A549 (cell line): ENCODE measurements around the gene DRAXIN. TPM values are rescaled to one million over a fixed set of nuclear protein-coding genes. Genes with fewer than 3 reads are reported as not detected.

Source experiments
- ATAC-seq, 2 experiments: fragments of 200-7000 bp in 1 of 2; fragments of >200 bp in 1 of 2; cut with Nextera tagmentation in 1 of 2; cut with Tn5 transposase in 1 of 2; 3 replicates each; pipeline versions ENCODE4 v1.8.0 to v1.9.1; 2018 to 2020; ENCODE audit warnings: mild to moderate bottlenecking in 1 of 2, moderate library complexity in 1 of 2
- CTCF ChIA-PET: fragments of 300-600 bp; sonication (Branson Sonifier 250); formaldehyde crosslinking; extraction: SDS; loops from one replicate; lab custom pipeline; 2021; ENCODE audit warnings: antibody characterized with exemption, inconsistent platforms; lab: Yijun Ruan, JAX
- POLR2A ChIA-PET: fragments of 350-600 bp; formaldehyde crosslinking; extraction: SDS; loops from one replicate; lab custom pipeline; 2021; ENCODE audit warnings: antibody characterized with exemption, inconsistent platforms; lab: Yijun Ruan, JAX
- DNase-seq, 2 experiments: peaks; one replicate each; pipeline versions ENCODE4 v3.0.0 to v3.0.0-alpha.2; 2011 to 2016; ENCODE audit warnings: low read depth in 1 of 2, low spot score in 1 of 2
- FAIRE-seq: peaks from 2 replicates; lab custom pipeline; 2011; peaks lifted over from hg19 to GRCh38; lab: Jason Lieb, UNC
- H3K27ac ChIP-seq, 2 experiments: fragments of >200 bp; sonication (Bioruptor Twin); formaldehyde crosslinking; 3 replicates each; pipeline ENCODE4 v1.5.1; 2016 to 2017
- H3K4me1 ChIP-seq: fragments of >200 bp; sonication (Bioruptor Twin); formaldehyde crosslinking; 3 replicates; pipeline ENCODE4 v1.6.1; 2016
- H3K4me2 ChIP-seq: fragments of >200 bp; sonication (Bioruptor Twin); formaldehyde crosslinking; 3 replicates; pipeline ENCODE4 v1.6.1; 2016
- H3K4me3 ChIP-seq: fragments of >200 bp; sonication (Bioruptor Twin); formaldehyde crosslinking; 3 replicates; pipeline ENCODE4 v1.5.1; 2016
- H3K9me3 ChIP-seq: fragments of >200 bp; sonication (Bioruptor Twin); formaldehyde crosslinking; 3 replicates; pipeline ENCODE4 v1.6.1; 2016
- BHLHE40 ChIP-seq: IDR thresholded peaks from 2 replicates; pipeline ENCODE4 v1.6.1; 2012; ENCODE audit warnings: low read depth, low read length, inconsistent platforms
- CBX2 ChIP-seq: fragments of 200-600 bp; sonication (generic); IDR thresholded peaks from 2 replicates; pipeline ENCODE4 v1.6.1; 2016; ENCODE audit warnings: low read depth, mild to moderate bottlenecking, borderline replicate concordance
- CEBPB ChIP-seq, 2 experiments: fragments of >200 bp in 1 of 2; sonication (Bioruptor Twin) in 1 of 2; formaldehyde crosslinking in 1 of 2; IDR thresholded peaks; 2 replicates each; pipeline ENCODE4 v1.6.1; 2012 to 2016
- CHD4 ChIP-seq: fragments of 200-600 bp; sonication (generic); IDR thresholded peaks from 2 replicates; pipeline ENCODE4 v1.6.1; 2016; ENCODE audit warnings: antibody characterized with exemption, mild to moderate bottlenecking, borderline replicate concordance
- E2F6 ChIP-seq: IDR thresholded peaks from 2 replicates; pipeline ENCODE4 v1.6.1; 2012; ENCODE audit warnings: low read depth, borderline replicate concordance
- EHMT2 ChIP-seq: fragments of 200-600 bp; sonication (generic); IDR thresholded peaks from 2 replicates; pipeline ENCODE4 v1.6.1; 2016; ENCODE audit warnings: antibody characterized with exemption, low read depth, mild to moderate bottlenecking, moderate library complexity
- ELK1 ChIP-seq: fragments of 150-350 bp; IDR thresholded peaks from 2 replicates; pipeline ENCODE4 v1.6.1; 2014; ENCODE audit warnings: low read depth, mild to moderate bottlenecking, low read length
- ESRRA ChIP-seq: fragments of 150-350 bp; IDR thresholded peaks from 2 replicates; pipeline ENCODE4 v1.6.1; 2014; ENCODE audit warnings: mild to moderate bottlenecking, low read length, borderline replicate concordance
- HEYL ChIP-seq: fragments of 250-450 bp; sonication (Bioruptor Pico); IDR thresholded peaks from 2 replicates; pipeline ENCODE4 v1.8.0; 2021; ENCODE audit warnings: mild to moderate bottlenecking, moderate library complexity
- HOXA7 ChIP-seq: fragments of 250-450 bp; sonication (Bioruptor Pico); IDR thresholded peaks from 2 replicates; pipeline ENCODE4 v1.5.0; 2020; ENCODE audit warnings: mild to moderate bottlenecking, moderate library complexity
- HOXB5 ChIP-seq: fragments of 250-450 bp; sonication (Bioruptor Pico); IDR thresholded peaks from 2 replicates; pipeline ENCODE4 v1.5.0; 2020; ENCODE audit warnings: mild to moderate bottlenecking, moderate library complexity
- JUN ChIP-seq, 2 experiments: fragments of >200 bp; sonication (Bioruptor Twin); formaldehyde crosslinking; IDR thresholded peaks; 2 replicates in 1 of 2; 3 replicates in 1 of 2; pipeline ENCODE4 v1.6.1; 2016 to 2017
- JUNB ChIP-seq: fragments of >200 bp; sonication (Bioruptor Twin); formaldehyde crosslinking; IDR thresholded peaks from 2 replicates; pipeline ENCODE4 v1.6.1; 2016
- KDM1A ChIP-seq: fragments of 200-600 bp; sonication (generic); IDR thresholded peaks from 2 replicates; pipeline ENCODE4 v1.6.1; 2016; ENCODE audit warnings: low read depth, mild to moderate bottlenecking
- KDM5A ChIP-seq: fragments of 200-600 bp; sonication (generic); IDR thresholded peaks from 2 replicates; pipeline ENCODE4 v1.6.1; 2016; ENCODE audit warnings: antibody characterized with exemption, mild to moderate bottlenecking
- PHF8 ChIP-seq: fragments of 200-600 bp; sonication (generic); IDR thresholded peaks from 2 replicates; pipeline ENCODE4 v1.6.1; 2016; ENCODE audit warnings: low read depth, mild to moderate bottlenecking, antibody characterized with exemption, moderate library complexity, borderline replicate concordance
- POLR2A ChIP-seq: IDR thresholded peaks from 2 replicates; pipeline ENCODE4 v1.6.1; 2012; ENCODE audit warnings: mild to moderate bottlenecking, low read length
- RARB ChIP-seq: fragments of 250-450 bp; sonication (Bioruptor Pico); IDR thresholded peaks from 2 replicates; pipeline ENCODE4 v1.8.0; 2021; ENCODE audit warnings: mild to moderate bottlenecking, moderate library complexity
- RFX5 ChIP-seq: fragments of 450-650 bp; IDR thresholded peaks from 2 replicates; pipeline ENCODE4 v1.7.1; 2014; ENCODE audit warnings: antibody characterized with exemption, mild to moderate bottlenecking, moderate library complexity
- SMC3 ChIP-seq: fragments of >200 bp; sonication (Bioruptor Twin); formaldehyde crosslinking; IDR thresholded peaks from 3 replicates; pipeline ENCODE4 v1.6.1; 2018; ENCODE audit warnings: inconsistent platforms
- SREBF2 ChIP-seq: fragments of 450-650 bp; IDR thresholded peaks from 2 replicates; pipeline ENCODE4 v1.6.1; 2014; ENCODE audit warnings: mild to moderate bottlenecking, moderate library complexity
- TFCP2L1 ChIP-seq: fragments of 250-450 bp; sonication (Bioruptor Pico); IDR thresholded peaks from 2 replicates; pipeline ENCODE4 v1.5.0; 2021; ENCODE audit warnings: mild to moderate bottlenecking
- TP53 ChIP-seq: fragments of 250-450 bp; sonication (Bioruptor Pico); IDR thresholded peaks from 2 replicates; pipeline ENCODE4 v1.5.0; 2021; ENCODE audit warnings: mild to moderate bottlenecking, moderate library complexity
- USF2 ChIP-seq: fragments of 450-650 bp; IDR thresholded peaks from 2 replicates; pipeline ENCODE4 v1.6.1; 2014; ENCODE audit warnings: antibody characterized with exemption
- ZC3H11A ChIP-seq: fragments of 450-650 bp; IDR thresholded peaks from 2 replicates; pipeline ENCODE4 v1.6.1; 2014; ENCODE audit warnings: antibody characterized with exemption, mild to moderate bottlenecking
- ZNF302 ChIP-seq: fragments of 250-450 bp; sonication (Bioruptor Pico); IDR thresholded peaks from 2 replicates; pipeline ENCODE4 v1.9.0; 2021; ENCODE audit warnings: inconsistent platforms, mild to moderate bottlenecking, moderate library complexity
- WGBS: methylation state at CpG from one replicate; pipeline ENCODE4 v1.1.6; 2017; ENCODE audit errors: missing lambda C conversion rate; 5-methylcytosine and 5-hydroxymethylcytosine counted together
- polyA plus RNA-seq, 4 experiments: library from polyadenylated mRNA; depleted of rRNA in 3 of 4; stranded (reverse); fragments of >200 nt; fragmentation: RNase III in 1 of 4; extraction: RNeasy Plus Mini Kit Qiagen cat#74134 plus additional on column Dnase treatment in 1 of 4; gene quantifications; 2 replicates in 3 of 4; 3 replicates in 1 of 4; pipeline ENCODE4 v1.2.3, GENCODE V29; 2011 to 2017
- TF ChIP-seq, protein P1 (sequence below): fragments of >200 bp; sonication (Bioruptor Twin); formaldehyde crosslinking; IDR thresholded peaks from 2 replicates; pipeline ENCODE4 v1.6.1; 2016
- TF ChIP-seq, protein P2 (sequence below): fragments of 250-450 bp; sonication (Bioruptor Pico); IDR thresholded peaks from 2 replicates; pipeline ENCODE4 v1.5.0; 2021; ENCODE audit warnings: mild to moderate bottlenecking, moderate library complexity, borderline replicate concordance
- TF ChIP-seq, protein P3 (sequence below): fragments of >200 bp; sonication (Bioruptor Twin); formaldehyde crosslinking; IDR thresholded peaks from 3 replicates; pipeline ENCODE4 v1.6.1; 2016
- TF ChIP-seq, protein P4 (sequence below): fragments of 200-600 bp; sonication (generic); IDR thresholded peaks from 2 replicates; pipeline ENCODE4 v1.6.1; 2016; ENCODE audit warnings: antibody characterized with exemption, mild to moderate bottlenecking, moderate library complexity

The DRAXIN gene
- polyA plus RNA-seq, 2 of the 4 experiments (the other 2 are of a cell fraction), result 0.03 TPM; not detected in 1

GRCh38 chr1:11768821-11769220 is 77.3 kb downstream of the DRAXIN start:
- TF ChIP-seq ZNF302 (no peak), CEBPB (IDR thresholded peaks at IDR 0.05) (no peak), JUN (IDR thresholded peaks at IDR 0.05) (no peak), ESRRA (no peak), POLR2A (no peak), TP53 (CRISPR knock-in tag) (no peak), KDM5A (no peak), TFCP2L1 (CRISPR knock-in tag) (no peak), JUNB (no peak), BHLHE40 (no peak), RARB (CRISPR knock-in tag) (no peak), CHD4 (no peak), ZC3H11A (no peak)
- TF ChIP-seq, protein P1, sequence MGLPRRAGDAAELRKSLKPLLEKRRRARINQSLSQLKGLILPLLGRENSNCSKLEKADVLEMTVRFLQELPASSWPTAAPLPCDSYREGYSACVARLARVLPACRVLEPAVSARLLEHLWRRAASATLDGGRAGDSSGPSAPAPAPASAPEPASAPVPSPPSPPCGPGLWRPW, result no peak
- TF ChIP-seq, protein P2, sequence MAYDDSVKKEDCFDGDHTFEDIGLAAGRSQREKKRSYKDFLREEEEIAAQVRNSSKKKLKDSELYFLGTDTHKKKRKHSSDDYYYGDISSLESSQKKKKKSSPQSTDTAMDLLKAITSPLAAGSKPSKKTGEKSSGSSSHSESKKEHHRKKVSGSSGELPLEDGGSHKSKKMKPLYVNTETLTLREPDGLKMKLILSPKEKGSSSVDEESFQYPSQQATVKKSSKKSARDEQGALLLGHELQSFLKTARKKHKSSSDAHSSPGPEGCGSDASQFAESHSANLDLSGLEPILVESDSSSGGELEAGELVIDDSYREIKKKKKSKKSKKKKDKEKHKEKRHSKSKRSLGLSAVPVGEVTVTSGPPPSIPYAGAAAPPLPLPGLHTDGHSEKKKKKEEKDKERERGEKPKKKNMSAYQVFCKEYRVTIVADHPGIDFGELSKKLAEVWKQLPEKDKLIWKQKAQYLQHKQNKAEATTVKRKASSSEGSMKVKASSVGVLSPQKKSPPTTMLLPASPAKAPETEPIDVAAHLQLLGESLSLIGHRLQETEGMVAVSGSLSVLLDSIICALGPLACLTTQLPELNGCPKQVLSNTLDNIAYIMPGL (CRISPR knock-in tag), result no peak
- TF ChIP-seq, all 56 proteins: peak for 0
- WGBS, result 49% methylated on average over 4 of the region's 4 CpGs
- Histone ChIP-seq H3K27ac (no peak overlapping the region), H3K9me3 (no peaks in the 10 kb centered on the region), H3K4me3 (no peak overlapping the region), H3K4me2 (no peak overlapping the region), H3K4me1 (no peaks in the 10 kb centered on the region)
- ChIA-PET CTCF (no interaction called here), POLR2A (no interaction called here)
- ATAC-seq (peak in 1 of 2 experiments; percentile 47; a peak in 2 of 6 replicates), DNase-seq (no peak), FAIRE-seq (no peak)

DNA sequence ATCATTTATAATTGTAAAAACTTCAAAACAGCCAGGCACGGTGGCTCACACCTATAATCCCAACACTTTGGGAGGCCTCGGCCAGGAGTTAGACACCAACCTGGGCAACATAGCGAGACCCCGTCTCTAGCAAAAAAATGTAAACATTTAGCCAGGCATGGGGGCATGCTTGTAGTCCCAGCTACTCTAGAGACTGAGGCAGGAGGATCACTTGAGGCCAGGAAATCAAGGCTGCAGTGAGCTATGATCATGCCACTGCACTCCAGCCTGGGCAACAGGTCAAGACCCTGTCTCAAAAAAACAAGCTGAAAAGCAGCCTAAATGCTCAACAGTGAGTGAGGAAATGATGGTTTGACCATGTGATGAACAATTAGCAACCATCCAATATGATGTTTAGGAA is 77.8 kb downstream of the DRAXIN start:
- ATAC-seq (no peak), DNase-seq (no peak), FAIRE-seq (no peak)
- no peak overlapping the region for H3K4me2 ChIP-seq
- H3K9me3 ChIP-seq, result no peaks in the 10 kb centered on the region
- WGBS, result 89% methylated on average over 4 of the region's 4 CpGs
- no peak overlapping the region for H3K27ac ChIP-seq
- ChIA-PET POLR2A (no interaction called here), CTCF (no interaction called here)
- no peaks in the 10 kb centered on the region for H3K4me1 ChIP-seq
- H3K4me3 ChIP-seq, result no peak overlapping the region
- TF ChIP-seq HEYL (CRISPR knock-in tag), result no peak
- TF ChIP-seq RARB (CRISPR knock-in tag), result no peak
- TF ChIP-seq BHLHE40, result no peak
- no peak for TF ChIP-seq RFX5
- TF ChIP-seq, protein P3, sequence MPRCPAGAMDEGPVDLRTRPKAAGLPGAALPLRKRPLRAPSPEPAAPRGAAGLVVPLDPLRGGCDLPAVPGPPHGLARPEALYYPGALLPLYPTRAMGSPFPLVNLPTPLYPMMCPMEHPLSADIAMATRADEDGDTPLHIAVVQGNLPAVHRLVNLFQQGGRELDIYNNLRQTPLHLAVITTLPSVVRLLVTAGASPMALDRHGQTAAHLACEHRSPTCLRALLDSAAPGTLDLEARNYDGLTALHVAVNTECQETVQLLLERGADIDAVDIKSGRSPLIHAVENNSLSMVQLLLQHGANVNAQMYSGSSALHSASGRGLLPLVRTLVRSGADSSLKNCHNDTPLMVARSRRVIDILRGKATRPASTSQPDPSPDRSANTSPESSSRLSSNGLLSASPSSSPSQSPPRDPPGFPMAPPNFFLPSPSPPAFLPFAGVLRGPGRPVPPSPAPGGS, result no peak
- TF ChIP-seq HOXA7 (CRISPR knock-in tag), result no peak
- TF ChIP-seq PHF8, result no peak
- TF ChIP-seq JUN (IDR thresholded peaks at IDR 0.05), result no peak
- no peak for TF ChIP-seq USF2
- TF ChIP-seq KDM1A, result no peak
- TF ChIP-seq CBX2, result no peak
- no peak for TF ChIP-seq HOXB5 (CRISPR knock-in tag)
- no peak for TF ChIP-seq KDM5A
- TF ChIP-seq SREBF2, result no peak
- no peak for TF ChIP-seq EHMT2
- no peak for TF ChIP-seq E2F6
- TF ChIP-seq, protein P4, sequence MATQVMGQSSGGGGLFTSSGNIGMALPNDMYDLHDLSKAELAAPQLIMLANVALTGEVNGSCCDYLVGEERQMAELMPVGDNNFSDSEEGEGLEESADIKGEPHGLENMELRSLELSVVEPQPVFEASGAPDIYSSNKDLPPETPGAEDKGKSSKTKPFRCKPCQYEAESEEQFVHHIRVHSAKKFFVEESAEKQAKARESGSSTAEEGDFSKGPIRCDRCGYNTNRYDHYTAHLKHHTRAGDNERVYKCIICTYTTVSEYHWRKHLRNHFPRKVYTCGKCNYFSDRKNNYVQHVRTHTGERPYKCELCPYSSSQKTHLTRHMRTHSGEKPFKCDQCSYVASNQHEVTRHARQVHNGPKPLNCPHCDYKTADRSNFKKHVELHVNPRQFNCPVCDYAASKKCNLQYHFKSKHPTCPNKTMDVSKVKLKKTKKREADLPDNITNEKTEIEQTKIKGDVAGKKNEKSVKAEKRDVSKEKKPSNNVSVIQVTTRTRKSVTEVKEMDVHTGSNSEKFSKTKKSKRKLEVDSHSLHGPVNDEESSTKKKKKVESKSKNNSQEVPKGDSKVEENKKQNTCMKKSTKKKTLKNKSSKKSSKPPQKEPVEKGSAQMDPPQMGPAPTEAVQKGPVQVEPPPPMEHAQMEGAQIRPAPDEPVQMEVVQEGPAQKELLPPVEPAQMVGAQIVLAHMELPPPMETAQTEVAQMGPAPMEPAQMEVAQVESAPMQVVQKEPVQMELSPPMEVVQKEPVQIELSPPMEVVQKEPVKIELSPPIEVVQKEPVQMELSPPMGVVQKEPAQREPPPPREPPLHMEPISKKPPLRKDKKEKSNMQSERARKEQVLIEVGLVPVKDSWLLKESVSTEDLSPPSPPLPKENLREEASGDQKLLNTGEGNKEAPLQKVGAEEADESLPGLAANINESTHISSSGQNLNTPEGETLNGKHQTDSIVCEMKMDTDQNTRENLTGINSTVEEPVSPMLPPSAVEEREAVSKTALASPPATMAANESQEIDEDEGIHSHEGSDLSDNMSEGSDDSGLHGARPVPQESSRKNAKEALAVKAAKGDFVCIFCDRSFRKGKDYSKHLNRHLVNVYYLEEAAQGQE, result no peak
- no peak for TF ChIP-seq ELK1
- no peak for TF ChIP-seq SMC3
